Prostate gland (tissue), 2 donors: ENCODE results near the gene SCN3A. TPM values are rescaled to one million over a fixed set of nuclear protein-coding genes. Genes with fewer than 3 reads are reported as not detected.

Experiments used
- DNase-seq: peaks from one replicate; pipeline ENCODE4 v3.0.0-alpha.2; 2019; ENCODE audit warnings: low spot score
- H3K27ac ChIP-seq, 2 donors: fragments of 200-600 bp; sonication (generic); 2 replicates each; pipeline ENCODE4 v1.5.1; 2017 to 2019
- H3K27me3 ChIP-seq: fragments of 200-600 bp; sonication (generic); replicated peaks from 2 replicates; pipeline ENCODE4 v1.5.1; 2019; ENCODE audit not compliant: insufficient read depth
- H3K36me3 ChIP-seq, 2 donors: fragments of 200-600 bp; sonication (generic); 1 replicate in 1 of 2; 2 replicates in 1 of 2; pipeline versions ENCODE4 v1.5.1 to v1.8.1; 2017 to 2019
- H3K4me1 ChIP-seq: fragments of 200-600 bp; sonication (generic); replicated peaks from 2 replicates; pipeline ENCODE4 v1.5.1; 2019
- H3K4me3 ChIP-seq, 2 donors: fragments of 200-600 bp; sonication (generic); 2 replicates each; pipeline ENCODE4 v1.5.1; 2017 to 2019
- H3K9me3 ChIP-seq: fragments of 200-600 bp; sonication (generic); 2 replicates; pipeline ENCODE4 v1.5.1; 2017
- POLR2A ChIP-seq: fragments of 450-650 bp; IDR thresholded peaks from one replicate; pipeline ENCODE4 v1.6.1; 2016; ENCODE audit warnings: antibody characterized with exemption, mild to moderate bottlenecking
- POLR2AphosphoS5 ChIP-seq: sonication (generic); formaldehyde crosslinking; IDR thresholded peaks from one replicate; pipeline ENCODE4 v1.6.1; 2017; ENCODE audit warnings: antibody characterized with exemption
- WGBS: methylation state at CpG from one replicate; pipeline ENCODE4 v1.1.5; 2018; 5-methylcytosine and 5-hydroxymethylcytosine counted together
- intact Hi-C: fragments of 100-400 bp; cut with DNase I; formaldehyde crosslinking; loops from one replicate; pipeline ENCODE4 v1.14.2; 2022
- total RNA-seq, 2 donors: library from RNA; depleted of rRNA; stranded (reverse); fragments of >200 nt; gene quantifications; one replicate each; pipeline ENCODE4 v1.1.0, GENCODE V29; 2016
- TF ChIP-seq, protein P1 (sequence below), 4 experiments: fragments of 200-600 bp in 2 of 4; fragments of 450-650 bp in 2 of 4; sonication (generic) in 2 of 4; IDR thresholded peaks; 1 replicate in 3 of 4; 2 replicates in 1 of 4; pipeline ENCODE4 v1.5.1; 2016 to 2019; ENCODE audit warnings: antibody characterized with exemption in 4 of 4, mild to moderate bottlenecking in 2 of 4, moderate library complexity in 2 of 4

The SCN3A gene
- total RNA-seq, 2 donors from 2014 or later, result 0.09 to 1.6 TPM

- H3K4me3 ChIP-seq, result no peak overlapping the region
- TF ChIP-seq, protein P1, sequence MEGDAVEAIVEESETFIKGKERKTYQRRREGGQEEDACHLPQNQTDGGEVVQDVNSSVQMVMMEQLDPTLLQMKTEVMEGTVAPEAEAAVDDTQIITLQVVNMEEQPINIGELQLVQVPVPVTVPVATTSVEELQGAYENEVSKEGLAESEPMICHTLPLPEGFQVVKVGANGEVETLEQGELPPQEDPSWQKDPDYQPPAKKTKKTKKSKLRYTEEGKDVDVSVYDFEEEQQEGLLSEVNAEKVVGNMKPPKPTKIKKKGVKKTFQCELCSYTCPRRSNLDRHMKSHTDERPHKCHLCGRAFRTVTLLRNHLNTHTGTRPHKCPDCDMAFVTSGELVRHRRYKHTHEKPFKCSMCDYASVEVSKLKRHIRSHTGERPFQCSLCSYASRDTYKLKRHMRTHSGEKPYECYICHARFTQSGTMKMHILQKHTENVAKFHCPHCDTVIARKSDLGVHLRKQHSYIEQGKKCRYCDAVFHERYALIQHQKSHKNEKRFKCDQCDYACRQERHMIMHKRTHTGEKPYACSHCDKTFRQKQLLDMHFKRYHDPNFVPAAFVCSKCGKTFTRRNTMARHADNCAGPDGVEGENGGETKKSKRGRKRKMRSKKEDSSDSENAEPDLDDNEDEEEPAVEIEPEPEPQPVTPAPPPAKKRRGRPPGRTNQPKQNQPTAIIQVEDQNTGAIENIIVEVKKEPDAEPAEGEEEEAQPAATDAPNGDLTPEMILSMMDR (IDR thresholded peaks at IDR 0.05), result no peak
- TF ChIP-seq POLR2A (no peak), POLR2AphosphoS5 (no peak)
- H3K27ac ChIP-seq, result no peak overlapping the region
- DNase-seq, result no peak
- no peaks in the 10 kb centered on the region for H3K27me3 ChIP-seq
- no peaks in the 10 kb centered on the region for H3K36me3 ChIP-seq
- intact Hi-C loops, result no loop called here
- WGBS, result 58% methylated on average over 2 of the region's 2 CpGs
- no peaks in the 10 kb centered on the region for H3K4me1 ChIP-seq
- H3K9me3 ChIP-seq, result no peaks in the 10 kb centered on the region
Measured at GRCh38 chr2:165058476-165059265, 145.2 kb downstream of the SCN3A start.

DNA sequence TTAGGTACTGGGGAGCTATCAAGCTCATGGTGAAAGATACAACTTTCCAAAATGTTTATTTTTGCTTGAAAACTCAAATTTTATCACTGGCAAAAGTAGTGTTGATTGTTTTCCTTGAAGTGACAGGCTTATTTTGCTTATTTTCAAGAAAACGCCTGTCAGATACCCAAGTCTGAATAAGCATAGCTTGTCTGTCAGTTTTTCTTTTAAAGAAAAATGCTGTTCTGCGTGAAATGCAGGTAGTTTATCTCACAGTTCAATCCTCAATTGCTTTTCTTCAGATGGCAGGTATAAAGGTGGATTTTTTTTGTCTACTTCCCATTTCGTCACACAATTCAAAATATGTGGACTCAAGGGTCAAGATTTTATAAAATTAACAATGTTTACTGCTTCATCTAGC lies 145.9 kb downstream of the SCN3A start:
- Histone ChIP-seq H3K4me3 (no peak overlapping the region), H3K9me3 (no peaks in the 10 kb centered on the region), H3K27ac (no peak overlapping the region), H3K27me3 (no peaks in the 10 kb centered on the region), H3K36me3 (no peaks in the 10 kb centered on the region), H3K4me1 (no peaks in the 10 kb centered on the region)
- TF ChIP-seq POLR2AphosphoS5 (no peak), POLR2A (no peak)
- TF ChIP-seq, protein P1 (IDR thresholded peaks at IDR 0.05), result no peak
- intact Hi-C loops, result no loop called here
- 80% methylated on average over 3 of the region's 3 CpGs for WGBS
- no peak for DNase-seq

GRCh38 chr2:165057308-165057707 lies 146.5 kb downstream of the SCN3A start:
- no peaks in the 10 kb centered on the region for H3K36me3 ChIP-seq
- intact Hi-C loops, result no loop called here
- no peaks in the 10 kb centered on the region for H3K9me3 ChIP-seq
- DNase-seq, result no peak
- H3K27ac ChIP-seq, result no peak overlapping the region
- WGBS, result 54% methylated on average over 1 of the region's 1 CpG
- no peaks in the 10 kb centered on the region for H3K4me1 ChIP-seq
- TF ChIP-seq POLR2AphosphoS5 (no peak), POLR2A (no peak)
- TF ChIP-seq, protein P1 (IDR thresholded peaks at IDR 0.05), result no peak
- no peak overlapping the region for H3K4me3 ChIP-seq
- H3K27me3 ChIP-seq, result no peaks in the 10 kb centered on the region

- no peaks in the 10 kb centered on the region for H3K9me3 ChIP-seq
- no peak for DNase-seq
- intact Hi-C loops, result no loop called here
- H3K27me3 ChIP-seq, result no peaks in the 10 kb centered on the region
- TF ChIP-seq, protein P1 (IDR thresholded peaks at IDR 0.05), result no peak
- TF ChIP-seq POLR2AphosphoS5 (no peak), POLR2A (no peak)
- H3K4me1 ChIP-seq, result no peaks in the 10 kb centered on the region
- no peaks in the 10 kb centered on the region for H3K36me3 ChIP-seq
- H3K27ac ChIP-seq, result no peak overlapping the region
- whole genome bisulfite sequencing, result 62% methylated on average over 2 of the region's 2 CpGs
- H3K4me3 ChIP-seq, result no peak overlapping the region
Measured at GRCh38 chr2:165056564-165056963, 147.3 kb downstream of the SCN3A start.
